IMR-90 (cell line): ENCODE data around the gene LRRN2. TPM values are rescaled to one million over a fixed set of nuclear protein-coding genes. Genes with fewer than 3 reads are reported as not detected.

Source experiments
- ATAC-seq: fragments of 200-7000 bp; cut with Tn5 transposase; 2 replicates; pipeline ENCODE4 v1.9.1; 2020; ENCODE audit warnings: low read depth, mild to moderate bottlenecking, moderate library complexity
- BruUV-seq: library from RNA; stranded (reverse); fragments of 400-500 nt; replicated peaks from 2 replicates; lab custom pipeline; 2021; lab: Mats Ljungman, UMichigan
- CTCF ChIA-PET: fragments of 300-600 bp; formaldehyde crosslinking; extraction: SDS; loops from one replicate; lab custom pipeline; 2021; ENCODE audit warnings: antibody characterized with exemption; lab: Yijun Ruan, JAX
- POLR2A ChIA-PET: fragments of 300-600 bp; sonication (Branson Sonifier 250); formaldehyde crosslinking; loops from one replicate; lab custom pipeline; 2022; ENCODE audit warnings: antibody characterized with exemption; ENCODE audit not compliant: unreplicated experiment; lab: Charles Lee
- DNase-seq: peaks from one replicate; pipeline ENCODE4 v3.0.0; 2013
- H2AFZ ChIP-seq: replicated peaks from 2 replicates; pipeline ENCODE3; 2013; ENCODE audit warnings: low read length, mild to moderate bottlenecking; ENCODE audit not compliant: poor library complexity
- H2AK5ac ChIP-seq: 2 replicates; pipeline ENCODE4 v1.6.1; 2013; ENCODE audit warnings: low read depth, low read length, inconsistent platforms
- H2AK9ac ChIP-seq: replicated peaks from 2 replicates; pipeline ENCODE3; 2013; ENCODE audit warnings: mild to moderate bottlenecking, low read depth, low read length, moderate library complexity; ENCODE audit not compliant: poor library complexity
- H2BK120ac ChIP-seq: 2 replicates; pipeline ENCODE4 v1.6.1; 2013; ENCODE audit warnings: low read depth, low read length, inconsistent platforms
- H2BK15ac ChIP-seq: 3 replicates; pipeline ENCODE4 v1.6.1; 2013; ENCODE audit warnings: low read depth, low read length, inconsistent platforms
- H2BK20ac ChIP-seq: 2 replicates; pipeline ENCODE4 v1.6.1; 2013; ENCODE audit warnings: low read depth, mild to moderate bottlenecking, inconsistent platforms, low read length, moderate library complexity
- H2BK5ac ChIP-seq: 2 replicates; pipeline ENCODE4 v1.6.1; 2013; ENCODE audit warnings: mild to moderate bottlenecking, low read depth, low read length, inconsistent platforms; ENCODE audit not compliant: poor library complexity, severe bottlenecking
- H3K14ac ChIP-seq: replicated peaks from 2 replicates; pipeline ENCODE4 v1.6.1; 2013; ENCODE audit warnings: low read depth, low read length, inconsistent platforms
- H3K18ac ChIP-seq: 2 replicates; pipeline ENCODE4 v1.6.1; 2013; ENCODE audit warnings: low read depth, low read length, control low read depth
- H3K23ac ChIP-seq: 2 replicates; pipeline ENCODE4 v1.6.1; 2013; ENCODE audit warnings: low read depth, low read length, inconsistent platforms
- H3K27ac ChIP-seq: 2 replicates; pipeline ENCODE4 v1.5.1; 2013; ENCODE audit warnings: mild to moderate bottlenecking, control low read depth, low read length; ENCODE audit not compliant: insufficient read depth
- H3K27me3 ChIP-seq: 2 replicates; pipeline ENCODE4 v1.6.1; 2013; ENCODE audit warnings: low read length; ENCODE audit not compliant: control insufficient read depth, insufficient read depth
- H3K36me3 ChIP-seq: 2 replicates; pipeline ENCODE4 v1.6.1; 2013; ENCODE audit warnings: low read length, mixed read lengths; ENCODE audit not compliant: control insufficient read depth, insufficient read depth
- H3K4ac ChIP-seq: 2 replicates; pipeline ENCODE4 v1.6.1; 2013; ENCODE audit warnings: low read depth, low read length, inconsistent platforms
- H3K4me1 ChIP-seq: 2 replicates; pipeline ENCODE4 v1.6.1; 2013; ENCODE audit warnings: low read length, mixed read lengths; ENCODE audit not compliant: control insufficient read depth, insufficient read depth
- H3K4me2 ChIP-seq: 2 replicates; pipeline ENCODE4 v1.6.1; 2013; ENCODE audit warnings: low read depth, mild to moderate bottlenecking, control low read depth, low read length, moderate library complexity
- H3K4me3 ChIP-seq: 2 replicates; pipeline ENCODE4 v1.5.1; 2013; ENCODE audit warnings: low read depth, mild to moderate bottlenecking, control low read depth, low read length, moderate library complexity; ENCODE audit not compliant: insufficient read depth
- H3K56ac ChIP-seq: 2 replicates; pipeline ENCODE4 v1.6.1; 2013; ENCODE audit warnings: low read length, inconsistent platforms; ENCODE audit not compliant: insufficient read depth; ENCODE audit errors: extremely low read depth
- H3K79me1 ChIP-seq, 2 experiments: 2 replicates each; pipeline ENCODE4 v1.6.1; 2013; ENCODE audit warnings: low read length in 2 of 2, inconsistent platforms in 1 of 2, low read depth in 1 of 2
- H3K9ac ChIP-seq: 2 replicates; pipeline ENCODE4 v1.6.1; 2013; ENCODE audit warnings: low read depth, low read length, control low read depth
- H3K9me1 ChIP-seq: 2 replicates; pipeline ENCODE4 v1.6.1; 2013; ENCODE audit warnings: low read length, inconsistent platforms; ENCODE audit not compliant: insufficient read depth
- H3K9me3 ChIP-seq: 2 replicates; pipeline ENCODE4 v1.6.1; 2013; ENCODE audit warnings: low read length; ENCODE audit not compliant: control insufficient read depth, insufficient read depth
- H4K20me1 ChIP-seq: 2 replicates; pipeline ENCODE4 v1.6.1; 2013; ENCODE audit warnings: low read length, inconsistent platforms; ENCODE audit not compliant: insufficient read depth
- H4K5ac ChIP-seq: 2 replicates; pipeline ENCODE4 v1.6.1; 2013; ENCODE audit warnings: mild to moderate bottlenecking, low read depth, low read length, control low read depth
- H4K8ac ChIP-seq, 2 experiments: 2 replicates each; pipeline ENCODE4 v1.6.1; 2013; ENCODE audit warnings: low read depth in 2 of 2, low read length in 2 of 2, control low read depth in 1 of 2, inconsistent platforms in 1 of 2
- H4K91ac ChIP-seq: 2 replicates; pipeline ENCODE4 v1.6.1; 2013; ENCODE audit warnings: low read depth, low read length, inconsistent platforms; ENCODE audit not compliant: insufficient read depth
- BHLHE40 ChIP-seq: fragments of 150-350 bp; IDR thresholded peaks from 2 replicates; pipeline ENCODE4 v1.6.1; 2016; ENCODE audit warnings: mild to moderate bottlenecking, low read depth, low read length
- CEBPB ChIP-seq: IDR thresholded peaks from 2 replicates; pipeline ENCODE4 v1.6.1; 2012; ENCODE audit warnings: low read depth, low read length, improper control_type of control experiment
- CHD1 ChIP-seq: IDR thresholded peaks from 2 replicates; pipeline ENCODE4 v1.6.1; 2012; ENCODE audit warnings: low read depth, low read length, improper control_type of control experiment
- CTCF ChIP-seq: conservative IDR thresholded peaks from 2 replicates; pipeline ENCODE4 v1.5.1; 2012; ENCODE audit warnings: mild to moderate bottlenecking, low read depth, low read length, improper control_type of control experiment
- FOS ChIP-seq: fragments of 150-350 bp; IDR thresholded peaks from 2 replicates; pipeline ENCODE4 v1.6.1; 2016; ENCODE audit warnings: low read depth, low read length
- MAFK ChIP-seq: IDR thresholded peaks from 2 replicates; pipeline ENCODE4 v1.6.1; 2012; ENCODE audit warnings: low read depth, low read length, improper control_type of control experiment
- MAZ ChIP-seq: IDR thresholded peaks from 2 replicates; pipeline ENCODE4 v1.6.1; 2012; ENCODE audit warnings: low read depth, mild to moderate bottlenecking, low read length, improper control_type of control experiment, moderate library complexity, borderline replicate concordance
- MXI1 ChIP-seq: IDR thresholded peaks from 2 replicates; pipeline ENCODE4 v1.6.1; 2012; ENCODE audit warnings: low read depth, mild to moderate bottlenecking, low read length, moderate library complexity, borderline replicate concordance
- NFE2L2 ChIP-seq: fragments of 150-350 bp; IDR thresholded peaks from 2 replicates; pipeline ENCODE4 v1.6.1; 2016; ENCODE audit warnings: low read depth, mild to moderate bottlenecking, low read length
- POLR2A ChIP-seq: IDR thresholded peaks from 2 replicates; pipeline ENCODE4 v1.6.1; 2012; ENCODE audit warnings: mild to moderate bottlenecking, low read depth, low read length
- RAD21 ChIP-seq: IDR thresholded peaks from 2 replicates; pipeline ENCODE4 v1.6.1; 2012; ENCODE audit warnings: low read length, improper control_type of control experiment
- RFX5 ChIP-seq: IDR thresholded peaks from 2 replicates; pipeline ENCODE4 v1.8.0; 2012; ENCODE audit warnings: low read depth, mild to moderate bottlenecking, low read length, moderate library complexity
- SMC3 ChIP-seq: fragments of 150-350 bp; IDR thresholded peaks from 2 replicates; pipeline ENCODE4 v1.6.1; 2016; ENCODE audit warnings: low read depth, mild to moderate bottlenecking, antibody characterized with exemption, low read length, moderate library complexity
- WGBS, 2 experiments: methylation state at CpG; one replicate each; pipeline versions ENCODE4 v1.1.5 to v1.1.7; 2013; ENCODE audit warnings: missing lambda C conversion rate in 2 of 2; ENCODE audit not compliant: insufficient read length in 1 of 2; ENCODE audit errors: extremely low coverage in 2 of 2; 5-methylcytosine and 5-hydroxymethylcytosine counted together
- dilution Hi-C: fragments of 300-500 bp; cut with HindIII; formaldehyde crosslinking; loops from one replicate; pipeline ENCODE4 v1.14.3; 2018; ENCODE audit warnings: low sequenced_read_pairs; ENCODE audit not compliant: unreplicated experiment
- in situ Hi-C: fragments of 300-500 bp; cut with MboI; formaldehyde crosslinking; loops from 3 replicates; pipeline ENCODE4 v1.14.3; 2019; ENCODE audit warnings: low sequenced_read_pairs, inconsistent platforms, mixed read lengths
- intact Hi-C: fragments of 100-400 bp; cut with micrococcal nuclease; formaldehyde crosslinking; loops from 2 replicates; pipeline ENCODE4 v1.10.0; 2022
- polyA plus RNA-seq, 3 experiments: library from polyadenylated mRNA; depleted of rRNA; stranded (reverse); fragments of >200 nt; gene quantifications; 2 replicates each; pipeline ENCODE4 v1.2.3, GENCODE V29; 2012; ENCODE audit warnings: low replicate concordance in 1 of 3
- total RNA-seq: library from RNA; depleted of rRNA; stranded (reverse); fragments of >200 nt; gene quantifications from 2 replicates; pipeline ENCODE4 v1.2.3, GENCODE V29; 2012
- TF ChIP-seq, protein P1 (sequence below): fragments of 150-350 bp; IDR thresholded peaks from 2 replicates; pipeline ENCODE4 v1.6.1; 2017; ENCODE audit warnings: mild to moderate bottlenecking, antibody characterized with exemption, low read length, low read depth
- TF ChIP-seq, protein P2 (sequence below): fragments of 150-350 bp; IDR thresholded peaks from 2 replicates; pipeline ENCODE4 v1.6.1; 2016; ENCODE audit warnings: low read depth, mild to moderate bottlenecking, low read length, moderate library complexity, borderline replicate concordance

Gene LRRN2
- total and polyA plus RNA-seq, 2 of the 4 experiments (the other 2 are of a cell fraction), result not detected

DNA sequence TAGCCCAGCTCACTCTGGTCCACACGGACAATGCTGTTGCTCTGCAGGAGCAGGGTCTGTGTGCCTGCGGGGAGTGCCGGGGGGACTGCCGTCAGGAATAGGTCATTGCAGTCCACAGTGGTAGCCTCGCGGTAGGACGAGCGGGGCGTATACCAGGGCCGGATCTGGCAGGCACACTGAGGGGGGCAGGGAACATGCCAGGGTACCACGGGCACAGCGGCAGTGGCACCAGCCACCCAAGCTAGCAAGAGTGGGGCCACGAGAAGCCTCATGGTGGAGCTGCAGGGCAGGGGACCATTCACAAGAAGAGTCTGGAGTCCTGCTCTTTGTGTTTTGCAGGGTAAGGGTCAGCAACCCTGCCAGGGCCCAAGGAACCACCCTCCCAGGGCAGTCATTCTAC is 65.8 kb downstream of the LRRN2 start:
- no peak overlapping the region for H3K9ac ChIP-seq
- H3K9me1 ChIP-seq, result no peaks in the 10 kb centered on the region
- no peaks in the 10 kb centered on the region for H3K4me1 ChIP-seq
- H3K14ac ChIP-seq, result no peak overlapping the region
- no peak overlapping the region for H3K4me2 ChIP-seq
- H2AFZ ChIP-seq, result no peak overlapping the region
- TF ChIP-seq RAD21 (no peak), CTCF (no peak), BHLHE40 (no peak), SMC3 (no peak), CHD1 (no peak), RFX5 (no peak), NFE2L2 (no peak), CEBPB (no peak), MXI1 (no peak), POLR2A (no peak), FOS (no peak), MAFK (no peak), MAZ (no peak)
- TF ChIP-seq, protein P1, sequence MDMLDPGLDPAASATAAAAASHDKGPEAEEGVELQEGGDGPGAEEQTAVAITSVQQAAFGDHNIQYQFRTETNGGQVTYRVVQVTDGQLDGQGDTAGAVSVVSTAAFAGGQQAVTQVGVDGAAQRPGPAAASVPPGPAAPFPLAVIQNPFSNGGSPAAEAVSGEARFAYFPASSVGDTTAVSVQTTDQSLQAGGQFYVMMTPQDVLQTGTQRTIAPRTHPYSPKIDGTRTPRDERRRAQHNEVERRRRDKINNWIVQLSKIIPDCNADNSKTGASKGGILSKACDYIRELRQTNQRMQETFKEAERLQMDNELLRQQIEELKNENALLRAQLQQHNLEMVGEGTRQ, result no peak
- TF ChIP-seq, protein P2, sequence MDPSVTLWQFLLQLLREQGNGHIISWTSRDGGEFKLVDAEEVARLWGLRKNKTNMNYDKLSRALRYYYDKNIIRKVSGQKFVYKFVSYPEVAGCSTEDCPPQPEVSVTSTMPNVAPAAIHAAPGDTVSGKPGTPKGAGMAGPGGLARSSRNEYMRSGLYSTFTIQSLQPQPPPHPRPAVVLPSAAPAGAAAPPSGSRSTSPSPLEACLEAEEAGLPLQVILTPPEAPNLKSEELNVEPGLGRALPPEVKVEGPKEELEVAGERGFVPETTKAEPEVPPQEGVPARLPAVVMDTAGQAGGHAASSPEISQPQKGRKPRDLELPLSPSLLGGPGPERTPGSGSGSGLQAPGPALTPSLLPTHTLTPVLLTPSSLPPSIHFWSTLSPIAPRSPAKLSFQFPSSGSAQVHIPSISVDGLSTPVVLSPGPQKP, result no peak
- dilution Hi-C loops, result no loop called here
- no peak overlapping the region for H4K8ac ChIP-seq
- in situ Hi-C loops, result no loop called here
- H3K27ac ChIP-seq, result no peak overlapping the region
- no TSS peak for BruUV-seq
- H4K20me1 ChIP-seq, result no peaks in the 10 kb centered on the region
- no peak for ATAC-seq
- no peak overlapping the region for H2BK5ac ChIP-seq
- 89% methylated on average over 7 of the region's 13 CpGs; no CpG with 5 or more reads in 1 of the 2 experiments for WGBS, 2 experiments
- no peak overlapping the region for H4K5ac ChIP-seq
- H3K27me3 ChIP-seq, result peaks cover 53% of the 10 kb centered on the region
- ChIA-PET CTCF (no interaction called here), POLR2A (no interaction called here)
- H3K23ac ChIP-seq, result no peak overlapping the region
- H2AK9ac ChIP-seq, result no peak overlapping the region
- H3K4ac ChIP-seq, result no peak overlapping the region
- H3K9me3 ChIP-seq, result no peaks in the 10 kb centered on the region
- no peak for DNase-seq
- H2BK20ac ChIP-seq, result no peak overlapping the region
- intact Hi-C loops, result no loop called here
- H4K91ac ChIP-seq, result no peak overlapping the region
- H3K79me1 ChIP-seq, result no peaks in the 10 kb centered on the region
- H2BK120ac ChIP-seq, result no peak overlapping the region
- H3K4me3 ChIP-seq, result no peak overlapping the region
- H3K36me3 ChIP-seq, result no peaks in the 10 kb centered on the region
- H2AK5ac ChIP-seq, result no peak overlapping the region
- H3K18ac ChIP-seq, result no peak overlapping the region
- no peak overlapping the region for H2BK15ac ChIP-seq
- no peak overlapping the region for H3K56ac ChIP-seq
